Measurements from ENCODE around the gene CST4.
"Not testable (repeated sequence)": the region's sequence is repeated elsewhere in the genome, so short reads cannot be mapped to it uniquely, and the experiment has no call there.

Gene CST4

GRCh38 chr20:23688684-23689398 is at the start of gene CST4:
Gene CST4, minus strand, starts transcription at chr20:23689038. Its CDS starts 69 bp downstream, at chr20:23688969.
- not testable (repeated sequence) for DNase-seq

GRCh38 chr20:23735391-23735790 is 46.6 kb upstream of the CST4 start:
- DNase-seq, result peak in 1 of 2 donors; percentile 34

- DNase-seq, result not testable (repeated sequence)
Observed at GRCh38 chr20:23734949-23735348, 46.1 kb upstream of the CST4 start.

GRCh38 chr20:23734440-23734839 is 45.6 kb upstream of the CST4 start:
- not testable (repeated sequence) for DNase-seq

GRCh38 chr20:23727016-23727415 is 38.2 kb upstream of the CST4 start:
- DNase-seq, result peak in 1 of 2 donors; percentile 0

- no peak for DNase-seq
Observed at GRCh38 chr20:23725102-23725501, 36.3 kb upstream of the CST4 start.

GRCh38 chr20:23723659-23724307 is 34.9 kb upstream of the CST4 start:
- peak in 1 of 2 donors; percentile 25 for DNase-seq

GRCh38 chr20:23722851-23723250 is 34.0 kb upstream of the CST4 start:
- DNase-seq, result not testable (repeated sequence)

- no peak for DNase-seq
Observed at GRCh38 chr20:23721962-23722361, 33.1 kb upstream of the CST4 start.

GRCh38 chr20:23719351-23719750 is 30.5 kb upstream of the CST4 start:
- DNase-seq, result not testable (repeated sequence)

- DNase-seq, result not testable (repeated sequence)
Observed at GRCh38 chr20:23711778-23712177, 22.9 kb upstream of the CST4 start.

- no peak for DNase-seq
Observed at GRCh38 chr20:23710771-23711170, 21.9 kb upstream of the CST4 start.

GRCh38 chr20:23705895-23706294 is 17.1 kb upstream of the CST4 start:
- no peak for DNase-seq

GRCh38 chr20:23702021-23702420 is 13.2 kb upstream of the CST4 start:
- DNase-seq, result no peak

GRCh38 chr20:23700931-23701330 is 12.1 kb upstream of the CST4 start:
- DNase-seq, result no peak

GRCh38 chr20:23697947-23698346 is 9.1 kb upstream of the CST4 start:
- no peak for DNase-seq

- DNase-seq, result not testable (repeated sequence)
Observed at GRCh38 chr20:23695068-23695395, 6.2 kb upstream of the CST4 start.

GRCh38 chr20:23694178-23695067 is 5.6 kb upstream of the CST4 start:
- not testable (repeated sequence) for DNase-seq

GRCh38 chr20:23692725-23693619 is 4.1 kb upstream of the CST4 start:
- DNase-seq, result peak; percentile 28 to 60

- no peak for DNase-seq
Observed at GRCh38 chr20:23691675-23692074, 2.8 kb upstream of the CST4 start.

GRCh38 chr20:23690581-23690980 is 1.7 kb upstream of the CST4 start:
- DNase-seq, result no peak

- DNase-seq, result no peak
Observed at GRCh38 chr20:23689399-23689690, 507 bp upstream of the CST4 start.

- no peak for DNase-seq
Observed at GRCh38 chr20:23687986-23688385, 852 bp downstream of the CST4 start.
